MM.1S (cell line): ENCODE results near the gene NMRAL1.

ENCODE experiments used
- DNase-seq: peaks from one replicate; pipeline ENCODE4 v3.0.0-alpha.2; 2015
- H2AFZ ChIP-seq: fragments of 300-600 bp; sonication (generic); 2 replicates; pipeline ENCODE4 v1.6.0; 2016; ENCODE audit warnings: antibody characterized with exemption, low read length
- H3F3A ChIP-seq: fragments of 300-600 bp; sonication (generic); 2 replicates; pipeline ENCODE4 v1.6.1; 2016; ENCODE audit warnings: mild to moderate bottlenecking, antibody characterized with exemption, low read length, moderate library complexity, mixed read lengths; ENCODE audit not compliant: insufficient read depth
- H3K27ac ChIP-seq: fragments of 300-600 bp; sonication (generic); 2 replicates; pipeline ENCODE4 v1.5.1; 2016; ENCODE audit warnings: mild to moderate bottlenecking, low read length
- H3K27me3 ChIP-seq: fragments of 300-600 bp; sonication (generic); replicated peaks from 2 replicates; pipeline ENCODE4 v1.6.0; 2016; ENCODE audit warnings: low read length; ENCODE audit not compliant: insufficient read depth
- H3K36me3 ChIP-seq: fragments of 300-600 bp; sonication (generic); replicated peaks from 2 replicates; pipeline ENCODE4 v1.6.1; 2016; ENCODE audit warnings: mild to moderate bottlenecking, low read length, mixed read lengths; ENCODE audit not compliant: insufficient read depth
- H3K4me1 ChIP-seq: fragments of 300-600 bp; sonication (generic); 2 replicates; pipeline ENCODE4 v1.6.1; 2016; ENCODE audit warnings: low read length, mixed read lengths
- H3K4me2 ChIP-seq: fragments of 300-600 bp; sonication (generic); 2 replicates; pipeline ENCODE4 v1.6.0; 2016; ENCODE audit warnings: low read depth, low read length
- H3K4me3 ChIP-seq: fragments of 300-600 bp; sonication (generic); 2 replicates; pipeline ENCODE4 v1.5.1; 2016; ENCODE audit warnings: low read length, mixed read lengths
- H3K79me2 ChIP-seq: fragments of 300-600 bp; sonication (generic); 2 replicates; pipeline ENCODE4 v1.6.1; 2016; ENCODE audit warnings: mixed run types, low read length, mixed read lengths
- H3K9ac ChIP-seq: fragments of 300-600 bp; sonication (generic); 2 replicates; pipeline ENCODE4 v1.6.1; 2016; ENCODE audit warnings: low read length, mixed read lengths
- H3K9me2 ChIP-seq: fragments of 300-600 bp; sonication (generic); replicated peaks from 2 replicates; pipeline ENCODE4 v1.6.1; 2016; ENCODE audit warnings: mild to moderate bottlenecking, low read length, mixed read lengths; ENCODE audit not compliant: insufficient read depth
- H3K9me3 ChIP-seq: fragments of 300-600 bp; sonication (generic); replicated peaks from 2 replicates; pipeline ENCODE4 v1.6.1; 2016; ENCODE audit warnings: mild to moderate bottlenecking, low read length, mixed read lengths; ENCODE audit not compliant: insufficient read depth
- H4K20me1 ChIP-seq: fragments of 300-600 bp; sonication (generic); 2 replicates; pipeline ENCODE4 v1.6.1; 2016; ENCODE audit warnings: mild to moderate bottlenecking, low read length, moderate library complexity, mixed read lengths; ENCODE audit not compliant: insufficient read depth
- CTCF ChIP-seq: fragments of 300-600 bp; sonication (generic); IDR thresholded peaks from 2 replicates; pipeline ENCODE4 v1.5.1; 2016; ENCODE audit warnings: antibody characterized with exemption, low read length, mixed read lengths
- EZH2 ChIP-seq: fragments of 300-600 bp; sonication (generic); optimal IDR thresholded peaks from 2 replicates; pipeline ENCODE3; 2017; ENCODE audit warnings: low read depth, mild to moderate bottlenecking, antibody characterized with exemption, low read length, mixed read lengths
- EZH2phosphoT487 ChIP-seq: fragments of 300-600 bp; sonication (generic); IDR thresholded peaks from 2 replicates; pipeline ENCODE4 v1.6.1; 2018; ENCODE audit warnings: antibody characterized with exemption, low read length

NMRAL1 gene

DNA sequence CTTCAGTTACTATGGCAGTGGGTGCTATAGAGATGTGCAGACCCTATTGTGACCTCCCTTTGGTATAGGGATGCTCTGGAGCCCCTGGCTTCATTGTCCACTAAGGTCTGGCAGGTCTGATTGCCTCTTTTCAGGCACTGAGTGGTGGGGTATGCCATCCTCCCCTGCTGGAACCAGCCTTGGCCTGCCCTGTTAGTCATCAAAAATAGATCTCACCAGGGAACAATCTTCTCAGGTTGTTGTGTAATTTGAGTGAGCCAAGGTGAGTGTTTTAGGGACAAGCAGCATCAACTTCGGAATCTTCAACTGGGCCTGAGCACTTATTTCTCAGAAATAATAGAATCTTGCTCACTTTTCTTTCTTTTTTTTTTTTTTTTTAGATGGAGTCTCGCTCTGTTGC lies 21.3 kb upstream of the NMRAL1 start:
- no peaks in the 10 kb centered on the region for H3K27me3 ChIP-seq
- no peak overlapping the region for H3K27ac ChIP-seq
- no peaks in the 10 kb centered on the region for H4K20me1 ChIP-seq
- TF ChIP-seq EZH2: no peak
- no peak for TF ChIP-seq CTCF
- TF ChIP-seq EZH2phosphoT487: no peak
- no peak overlapping the region for H3K4me3 ChIP-seq
- no peak for DNase-seq
- no peak overlapping the region for H2AFZ ChIP-seq
- peaks cover 60% of the 10 kb centered on the region for H3K79me2 ChIP-seq
- no peaks in the 10 kb centered on the region for H3K4me1 ChIP-seq
- no peaks in the 10 kb centered on the region for H3K9me3 ChIP-seq
- H3K9ac ChIP-seq: no peak overlapping the region
- H3K36me3 ChIP-seq: 0 out of 2 replicates have a peak, but pooled peaks cover 3% of the 10 kb centered on the region
- H3K4me2 ChIP-seq: no peak overlapping the region
- no peaks in the 10 kb centered on the region for H3K9me2 ChIP-seq
- H3F3A ChIP-seq: no peaks in the 10 kb centered on the region

GRCh38 chr16:4494746-4495490 lies 20.5 kb upstream of the NMRAL1 start:
- Histone ChIP-seq H3K27ac (no peak overlapping the region), H3K9me2 (no peaks in the 10 kb centered on the region), H3F3A (no peaks in the 10 kb centered on the region), H3K9ac (no peak overlapping the region), H3K4me3 (no peak overlapping the region), H3K9me3 (no peaks in the 10 kb centered on the region), H3K36me3 (0 out of 2 replicates have a peak, but pooled peaks cover 3% of the 10 kb centered on the region), H3K27me3 (no peaks in the 10 kb centered on the region), H2AFZ (no peak overlapping the region), H3K4me1 (no peaks in the 10 kb centered on the region), H3K4me2 (no peak overlapping the region), H4K20me1 (no peaks in the 10 kb centered on the region), H3K79me2 (peaks cover 60% of the 10 kb centered on the region)
- TF ChIP-seq EZH2phosphoT487 (no peak), CTCF (no peak), EZH2 (no peak)
- DNase-seq: no peak

- Histone ChIP-seq H3K79me2 (peaks cover 51% of the 10 kb centered on the region), H3K27ac (no peak overlapping the region), H3F3A (no peaks in the 10 kb centered on the region; the same call in 1 of the 2 replicates), H3K9me3 (no peaks in the 10 kb centered on the region), H3K4me1 (no peaks in the 10 kb centered on the region), H2AFZ (no peak overlapping the region), H3K27me3 (no peaks in the 10 kb centered on the region), H3K4me3 (no peak overlapping the region), H3K36me3 (0 out of 2 replicates have a peak, but pooled peaks cover 7% of the 10 kb centered on the region), H4K20me1 (no peaks in the 10 kb centered on the region), H3K4me2 (no peak overlapping the region), H3K9me2 (no peaks in the 10 kb centered on the region), H3K9ac (no peak overlapping the region)
- TF ChIP-seq EZH2phosphoT487: no peak
- TF ChIP-seq CTCF: no peak
- TF ChIP-seq EZH2: no peak
- DNase-seq: no peak
These were observed 17.5 kb upstream of the NMRAL1 start for GRCh38 chr16:4491898-4492297.
